Neural cell (in vitro differentiated cells): ENCODE measurements around the gene CFAP161. TPM values are rescaled to one million over a fixed set of nuclear protein-coding genes. Genes with fewer than 3 reads are reported as not detected.

Experiments used
- H2AFZ ChIP-seq: fragments of 200-600, 300-800 bp; sonication (generic), shearing (Covaris generic); 2 replicates; pipeline ENCODE4 v1.6.0; 2014; ENCODE audit warnings: low read depth, mild to moderate bottlenecking, antibody characterized with exemption, low read length, moderate library complexity
- H3F3A ChIP-seq: fragments of 200-600 bp; shearing (Covaris generic); 2 replicates; pipeline ENCODE4 v1.6.1; 2016; ENCODE audit warnings: mild to moderate bottlenecking, moderate library complexity, mixed read lengths, antibody characterized with exemption, low read length; ENCODE audit not compliant: insufficient read depth, poor library complexity, severe bottlenecking
- H3K27ac ChIP-seq: fragments of 200-600, 300-800 bp; sonication (generic), shearing (Covaris generic); 2 replicates; pipeline ENCODE4 v1.5.1; 2014; ENCODE audit warnings: mild to moderate bottlenecking, low read length, moderate library complexity
- H3K27me3 ChIP-seq: fragments of 300-800, 200-600 bp; sonication (generic), shearing (Covaris generic); 2 replicates; pipeline ENCODE4 v1.6.0; 2014; ENCODE audit warnings: mild to moderate bottlenecking, low read depth, low read length, moderate library complexity; ENCODE audit not compliant: insufficient read depth
- H3K36me3 ChIP-seq: fragments of 300-800, 200-600 bp; sonication (generic), shearing (Covaris generic); 2 replicates; pipeline ENCODE4 v1.5.1; 2014; ENCODE audit warnings: mild to moderate bottlenecking, antibody characterized with exemption, low read length, moderate library complexity; ENCODE audit not compliant: insufficient read depth
- H3K4me2 ChIP-seq: fragments of 300-800, 200-600 bp; sonication (generic), shearing (Covaris generic); 2 replicates; pipeline ENCODE4 v1.6.0; 2014; ENCODE audit warnings: mild to moderate bottlenecking, low read length
- H3K4me3 ChIP-seq: fragments of 300-800, 200-600 bp; sonication (generic), shearing (Covaris generic); 2 replicates; pipeline ENCODE4 v1.5.1; 2014; ENCODE audit warnings: mild to moderate bottlenecking, low read length, moderate library complexity
- H3K79me2 ChIP-seq: fragments of 200-600 bp; shearing (Covaris generic); replicated peaks from 2 replicates; pipeline ENCODE4 v1.6.0; 2014; ENCODE audit warnings: mild to moderate bottlenecking, low read length, moderate library complexity; ENCODE audit not compliant: insufficient read depth
- H3K9ac ChIP-seq: fragments of 300-800, 200-600 bp; sonication (generic), shearing (Covaris generic); 2 replicates; pipeline ENCODE4 v1.6.1; 2016; ENCODE audit warnings: mild to moderate bottlenecking, low read length, mixed read lengths
- H3K9me2 ChIP-seq: fragments of 200-600 bp; shearing (Covaris generic); 2 replicates; pipeline ENCODE4 v1.6.1; 2016; ENCODE audit warnings: mild to moderate bottlenecking, low read length, mixed read lengths; ENCODE audit not compliant: insufficient read depth
- H3K9me3 ChIP-seq: fragments of 200-600, 300-800 bp; sonication (generic), shearing (Covaris generic); 2 replicates; pipeline ENCODE4 v1.6.1; 2016; ENCODE audit warnings: mild to moderate bottlenecking, mixed run types, low read length, moderate library complexity, mixed read lengths
- H4K20me1 ChIP-seq: fragments of 200-600 bp; shearing (Covaris generic); 2 replicates; pipeline ENCODE4 v1.6.1; 2016; ENCODE audit warnings: mild to moderate bottlenecking, mixed run types; ENCODE audit not compliant: insufficient read depth
- CTCF ChIP-seq: fragments of 450-650 bp; IDR thresholded peaks from 2 replicates; pipeline ENCODE4 v1.5.1; 2014; ENCODE audit warnings: antibody characterized with exemption, mild to moderate bottlenecking, moderate library complexity; ENCODE audit not compliant: poor library complexity, severe bottlenecking
- EP300 ChIP-seq: fragments of 450-650 bp; conservative IDR thresholded peaks from 2 replicates; pipeline ENCODE4 v1.6.1; 2014; ENCODE audit warnings: antibody characterized with exemption, mild to moderate bottlenecking, moderate library complexity; ENCODE audit not compliant: poor library complexity, severe bottlenecking
- EZH2 ChIP-seq: fragments of 200-600, 300-800 bp; shearing (Covaris generic), sonication (generic); IDR thresholded peaks from 2 replicates; pipeline ENCODE4 v1.6.1; 2014; ENCODE audit warnings: antibody characterized with exemption, low read length, borderline replicate concordance, mild to moderate bottlenecking; ENCODE audit not compliant: insufficient read depth, poor library complexity, severe bottlenecking
- MXI1 ChIP-seq: fragments of 450-650 bp; conservative IDR thresholded peaks from 2 replicates; pipeline ENCODE4 v1.6.1; 2014; ENCODE audit warnings: antibody characterized with exemption, mild to moderate bottlenecking; ENCODE audit not compliant: poor library complexity, severe bottlenecking
- POLR2AphosphoS5 ChIP-seq: IDR thresholded peaks from 2 replicates; pipeline ENCODE4 v1.6.1; 2012
- RAD21 ChIP-seq: fragments of 450-650 bp; conservative IDR thresholded peaks from 2 replicates; pipeline ENCODE4 v1.6.1; 2014; ENCODE audit warnings: antibody characterized with exemption, mild to moderate bottlenecking, moderate library complexity
- REST ChIP-seq: IDR thresholded peaks from 2 replicates; pipeline ENCODE4 v1.6.1; 2012; ENCODE audit warnings: borderline replicate concordance
- SMC3 ChIP-seq: fragments of 450-650 bp; conservative IDR thresholded peaks from 2 replicates; pipeline ENCODE4 v1.6.1; 2014; ENCODE audit warnings: antibody characterized with exemption, mild to moderate bottlenecking, moderate library complexity; ENCODE audit not compliant: poor library complexity
- TAF1 ChIP-seq: IDR thresholded peaks from 2 replicates; pipeline ENCODE4 v1.6.1; 2012; ENCODE audit warnings: low read depth
- polyA plus RNA-seq: library from polyadenylated mRNA; depleted of rRNA; stranded (reverse); fragments of >200 nt; gene quantifications from 2 replicates; pipeline ENCODE4 v1.2.3, GENCODE V29; 2014

Gene CFAP161
- polyA plus RNA-seq, 1 donor from 2014 or later, result not detected

- no peaks in the 10 kb centered on the region for H3K36me3 ChIP-seq
- no peak overlapping the region for H3K4me3 ChIP-seq
- no peaks in the 10 kb centered on the region for H3K9me3 ChIP-seq
- H3K9ac ChIP-seq, result no peak overlapping the region
- no peak overlapping the region for H3K27ac ChIP-seq
- no peaks in the 10 kb centered on the region for H3K9me2 ChIP-seq
- H3K27me3 ChIP-seq, result no peaks in the 10 kb centered on the region
- H3F3A ChIP-seq, result no peaks in the 10 kb centered on the region
- no peak overlapping the region for H3K4me2 ChIP-seq
- no peaks in the 10 kb centered on the region for H3K79me2 ChIP-seq
- no peak overlapping the region for H2AFZ ChIP-seq
- TF ChIP-seq MXI1 (no peak), EP300 (no peak), TAF1 (no peak), EZH2 (no peak), POLR2AphosphoS5 (no peak), REST (no peak)
- no peaks in the 10 kb centered on the region for H4K20me1 ChIP-seq
Observed at GRCh38 chr15:81176291-81176893, 42.3 kb downstream of the CFAP161 start.

- Histone ChIP-seq H3K9me3 (no peaks in the 10 kb centered on the region), H2AFZ (no peak overlapping the region), H3K9me2 (no peaks in the 10 kb centered on the region), H3K27me3 (no peaks in the 10 kb centered on the region), H3K4me3 (no peak overlapping the region), H4K20me1 (no peaks in the 10 kb centered on the region), H3K9ac (no peak overlapping the region), H3K27ac (no peak overlapping the region), H3K36me3 (no peaks in the 10 kb centered on the region), H3K4me2 (no peak overlapping the region), H3F3A (no peaks in the 10 kb centered on the region), H3K79me2 (no peaks in the 10 kb centered on the region)
- TF ChIP-seq EZH2 (no peak), REST (no peak), POLR2AphosphoS5 (no peak), EP300 (no peak), CTCF (no peak), SMC3 (no peak), TAF1 (no peak), MXI1 (no peak), RAD21 (no peak)
Observed at GRCh38 chr15:81178365-81178764, 44.3 kb downstream of the CFAP161 start.
